NCI-H1694 treated with DMSO at 0.1 percent for 48 hours (cell line): Measurements from ENCODE around the gene TPCN1.

Experiments used
- DNase-seq: peaks from one replicate; lab custom pipeline; 2025; lab: John Stamatoyannopoulos, UW

Gene TPCN1

GRCh38 chr12:113287146-113287898 is 66.1 kb downstream of the TPCN1 start:
- no peak for DNase-seq

- no peak for DNase-seq
Observed at GRCh38 chr12:113287899-113288282, 66.6 kb downstream of the TPCN1 start.

DNA sequence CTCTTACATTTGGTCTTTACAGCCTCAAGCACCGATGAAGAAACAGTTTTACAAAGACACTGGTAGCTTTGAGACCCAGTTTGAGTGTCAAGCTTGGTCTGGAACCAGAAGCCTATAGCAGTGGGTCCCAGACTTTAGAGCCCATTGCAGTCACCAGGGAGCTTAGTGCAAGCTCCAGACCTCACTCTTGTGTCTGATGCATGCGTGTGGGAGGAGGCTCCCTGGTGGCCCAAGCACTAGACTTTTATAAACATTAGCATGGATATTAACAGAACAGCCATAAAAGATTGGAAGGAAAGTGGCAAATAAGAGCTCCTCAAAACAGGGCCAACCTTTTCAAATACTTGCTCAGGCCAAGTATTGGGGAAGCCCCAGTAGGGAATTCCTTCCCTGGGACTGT is 68.1 kb downstream of the TPCN1 start:
- no peak for DNase-seq

GRCh38 chr12:113290506-113290905 is 69.2 kb downstream of the TPCN1 start:
- DNase-seq, result no peak

DNA sequence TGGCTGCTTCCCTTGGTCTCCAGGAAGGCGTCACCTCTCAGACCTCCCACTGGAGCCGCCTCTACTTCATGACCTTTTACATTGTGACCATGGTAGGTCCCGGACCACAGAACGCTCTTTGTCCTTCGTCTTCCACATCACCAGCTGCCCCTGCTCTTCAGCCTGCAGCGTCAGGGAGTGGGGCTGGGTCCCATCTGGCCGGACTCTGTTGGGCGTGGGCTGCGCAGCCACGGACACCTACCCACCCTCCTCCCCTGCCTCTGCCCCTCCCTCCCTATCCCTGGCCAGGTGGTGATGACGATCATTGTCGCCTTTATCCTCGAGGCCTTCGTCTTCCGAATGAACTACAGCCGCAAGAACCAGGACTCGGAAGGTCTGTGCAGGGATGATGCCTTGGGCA is 70.3 kb downstream of the TPCN1 start:
- no peak for DNase-seq

DNA sequence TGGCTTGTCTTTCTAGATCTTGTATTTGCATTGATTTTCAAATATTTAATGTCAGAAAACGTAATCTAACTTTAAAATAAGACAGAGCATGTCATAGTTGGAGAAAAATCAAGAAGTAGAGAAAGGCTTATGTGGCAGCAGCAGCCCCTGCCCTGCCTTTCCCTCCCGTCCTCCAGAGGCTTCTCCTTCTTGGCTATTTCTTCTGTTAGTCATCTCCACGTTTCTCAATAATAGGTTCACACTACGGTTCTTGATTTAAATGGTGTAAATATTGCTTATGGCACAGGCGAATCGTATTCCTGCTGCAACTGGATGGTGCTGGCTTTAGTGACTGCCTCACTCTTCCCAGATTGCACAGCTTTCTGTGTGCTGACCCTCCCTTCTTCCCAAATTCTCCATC is 70.8 kb downstream of the TPCN1 start:
- no peak for DNase-seq

- no peak for DNase-seq
Observed at GRCh38 chr12:113292547-113292946, 71.3 kb downstream of the TPCN1 start.

GRCh38 chr12:113293100-113293499 is 71.8 kb downstream of the TPCN1 start:
- DNase-seq, result no peak

- no peak for DNase-seq
Observed at GRCh38 chr12:113295886-113296556, 74.8 kb downstream of the TPCN1 start.

DNA sequence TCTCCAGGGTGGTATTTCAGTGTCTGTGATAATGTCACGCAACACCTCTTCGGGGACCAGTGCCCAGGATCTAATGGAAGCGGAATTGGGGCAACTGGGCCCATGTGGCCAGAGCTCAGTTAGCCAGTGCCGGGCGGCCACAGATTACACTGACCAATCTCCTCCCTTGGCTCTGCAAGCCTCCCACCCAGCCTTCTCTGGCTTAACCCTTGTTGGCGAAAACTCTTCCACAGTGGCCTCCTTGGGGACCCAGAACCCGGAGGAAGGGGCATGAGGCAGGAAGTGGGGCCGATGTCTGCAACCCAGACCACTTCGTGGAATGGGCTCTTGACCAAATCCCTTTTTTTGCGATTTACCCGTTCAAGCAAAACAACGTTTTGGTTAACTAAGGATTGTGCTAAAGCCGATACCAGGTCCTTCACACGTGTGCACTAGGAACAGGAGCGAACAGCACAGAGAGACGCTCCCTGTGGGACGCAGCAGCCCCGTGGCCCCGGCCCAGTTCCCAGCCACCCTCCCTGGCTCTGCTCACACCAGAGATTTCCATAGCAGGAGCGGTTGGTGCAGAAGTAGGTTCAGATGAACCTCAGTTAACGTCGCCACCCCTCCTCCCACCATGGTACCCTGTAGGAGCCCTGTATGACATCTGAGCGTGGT is 75.4 kb downstream of the TPCN1 start:
- no peak for DNase-seq

GRCh38 chr12:113297214-113297587 is 75.9 kb downstream of the TPCN1 start:
- DNase-seq, result no peak

GRCh38 chr12:113297621-113298471 is 76.6 kb downstream of the TPCN1 start:
- no peak for DNase-seq

DNA sequence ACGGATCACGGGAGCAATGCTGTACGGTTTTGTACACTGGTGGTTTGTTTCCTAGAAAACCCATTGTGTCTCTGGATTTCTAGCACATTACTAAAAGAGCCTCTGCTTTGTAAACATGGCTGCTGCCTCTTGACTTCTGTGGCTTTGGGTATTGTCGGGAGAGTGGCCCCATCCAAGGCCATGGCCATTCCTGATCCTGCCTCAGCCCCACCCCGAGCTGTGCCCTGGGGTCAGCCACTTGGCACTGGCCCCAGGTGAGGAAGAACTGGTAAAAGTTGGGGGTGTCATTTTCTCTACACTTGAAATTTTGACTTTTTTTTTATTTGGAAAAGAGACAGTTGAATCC is 77.2 kb downstream of the TPCN1 start:
- peak; percentile 28 for DNase-seq

DNA sequence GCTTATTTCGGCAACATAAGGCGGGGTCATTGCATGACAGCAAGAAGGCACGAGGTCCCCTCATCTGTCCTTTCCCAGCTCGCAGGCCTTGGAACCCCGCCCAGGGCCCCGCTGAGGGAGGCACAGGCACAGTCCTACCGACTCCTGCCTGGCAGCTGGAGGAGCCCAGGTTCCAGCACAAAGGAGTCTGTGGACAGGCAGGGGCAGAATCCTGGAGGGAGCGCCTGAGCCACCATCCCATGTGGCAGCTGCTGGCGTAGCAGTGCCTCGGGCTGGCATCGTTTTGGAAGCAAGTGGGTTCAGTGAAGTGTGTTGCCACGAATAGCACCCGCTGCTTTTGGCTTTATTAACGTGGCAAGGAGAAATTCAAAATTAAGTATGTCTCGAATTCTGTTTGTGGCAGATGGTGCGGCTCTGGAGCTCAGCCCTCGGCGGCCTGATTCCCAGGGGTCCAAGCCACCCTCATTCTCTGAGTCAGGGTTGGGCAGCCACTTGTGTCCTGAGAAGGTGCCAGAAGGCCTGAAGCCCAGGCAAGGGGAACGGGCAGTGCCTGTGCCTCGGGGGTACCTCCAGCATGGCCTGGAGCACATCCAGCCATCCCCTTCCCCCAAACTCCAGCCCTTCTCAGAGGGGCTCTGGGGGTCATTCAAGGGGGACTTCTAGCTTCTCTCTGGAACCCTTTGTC is 77.7 kb downstream of the TPCN1 start:
- DNase-seq, result peak; percentile 85

DNA sequence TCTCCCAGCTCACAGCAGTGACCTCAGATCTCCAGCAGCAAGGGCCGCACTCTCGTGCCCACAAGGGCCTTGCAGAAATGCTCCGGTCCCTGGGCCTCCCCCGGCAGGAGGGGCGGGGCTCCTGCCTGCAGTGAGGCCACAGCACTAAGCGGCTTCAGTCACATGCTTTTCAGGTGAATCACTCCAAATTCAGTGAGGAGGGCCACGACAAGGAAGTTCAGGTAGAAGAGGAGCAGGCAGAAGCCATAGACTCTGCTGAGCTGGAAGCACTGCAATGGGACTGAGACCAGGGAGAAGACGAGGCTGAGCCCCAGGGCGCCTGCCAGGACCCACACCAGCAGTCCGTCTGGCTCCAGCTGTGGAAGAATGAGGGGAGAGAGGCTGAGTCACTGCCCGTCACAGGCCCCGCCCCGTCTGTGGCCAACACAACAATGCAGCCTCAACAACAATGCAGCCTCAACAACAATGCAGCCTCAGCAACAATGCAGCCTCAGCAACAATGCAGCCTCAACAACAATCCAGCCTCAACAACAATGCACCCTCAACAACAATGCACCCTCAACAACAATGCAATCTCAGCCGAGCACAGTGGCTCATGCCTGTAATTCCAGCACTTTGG is 78.5 kb downstream of the TPCN1 start:
- DNase-seq, result no peak

DNA sequence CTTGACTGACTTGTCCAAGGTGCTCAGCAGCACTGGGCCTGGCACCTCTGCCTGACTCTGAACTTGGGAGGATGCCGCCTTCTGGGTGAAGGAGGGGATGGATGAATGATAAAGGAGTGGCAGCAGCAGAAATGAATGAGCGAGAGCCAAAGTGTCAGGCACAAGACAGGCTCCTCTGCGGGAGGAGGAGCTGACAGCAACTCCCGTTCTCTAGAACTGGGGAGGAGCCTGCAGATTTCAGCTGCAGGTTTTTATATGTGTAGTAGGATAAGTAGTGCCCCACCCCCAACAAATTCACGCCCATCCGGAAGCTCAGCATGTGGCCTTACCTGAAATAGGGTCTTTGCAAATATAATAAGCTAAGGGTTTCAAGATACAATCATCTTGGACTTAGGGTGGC is 80.5 kb downstream of the TPCN1 start:
- DNase-seq, result no peak

DNA sequence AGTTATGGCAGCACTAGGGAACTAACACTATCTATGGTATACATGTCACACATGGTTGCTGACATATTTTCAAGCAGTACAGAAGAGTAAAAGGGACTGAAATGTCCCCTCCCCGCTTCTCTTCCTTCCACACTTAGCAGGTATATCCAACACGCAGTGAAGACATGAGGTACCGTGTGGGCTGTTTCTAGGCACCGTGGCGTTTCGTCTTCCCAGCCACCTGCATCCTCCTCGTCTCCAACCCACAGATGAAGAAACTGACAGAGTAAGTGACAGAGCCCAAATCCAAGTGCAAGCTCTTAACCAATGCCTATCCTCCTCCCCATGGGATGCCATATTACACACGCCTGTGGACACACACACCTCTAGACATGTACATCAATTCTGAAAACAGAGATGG is 81.2 kb downstream of the TPCN1 start:
- DNase-seq, result no peak

GRCh38 chr12:113302886-113303640 is 81.8 kb downstream of the TPCN1 start:
- no peak for DNase-seq

DNA sequence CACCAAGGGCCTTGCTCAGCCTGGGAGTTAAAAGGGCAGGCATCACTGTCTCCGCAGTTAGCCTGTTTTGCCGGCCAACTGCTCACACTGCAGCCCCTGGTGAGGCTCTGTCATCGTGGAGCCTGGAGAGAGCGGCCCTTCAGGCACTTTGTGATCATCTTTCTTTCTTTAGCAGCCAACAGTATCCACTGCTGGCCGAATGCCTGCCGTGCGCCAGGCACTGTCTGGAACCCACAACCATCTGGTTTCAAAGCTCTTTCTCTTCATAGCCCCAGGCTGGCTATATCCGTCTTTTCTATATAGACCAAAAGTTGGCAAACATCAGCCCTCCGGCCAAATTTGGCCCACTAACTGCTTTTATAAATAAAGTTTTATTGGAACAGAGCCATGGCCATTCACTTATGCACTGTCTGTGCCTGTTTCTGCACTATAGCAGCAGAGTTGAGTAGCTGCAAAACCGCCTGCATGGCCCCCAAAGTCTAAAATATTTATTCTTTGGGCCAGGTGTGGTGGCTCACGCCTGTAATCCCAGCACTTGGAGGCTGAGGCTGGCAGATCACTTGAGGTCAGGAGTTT is 84.1 kb downstream of the TPCN1 start:
- peak; percentile 42 for DNase-seq

DNA sequence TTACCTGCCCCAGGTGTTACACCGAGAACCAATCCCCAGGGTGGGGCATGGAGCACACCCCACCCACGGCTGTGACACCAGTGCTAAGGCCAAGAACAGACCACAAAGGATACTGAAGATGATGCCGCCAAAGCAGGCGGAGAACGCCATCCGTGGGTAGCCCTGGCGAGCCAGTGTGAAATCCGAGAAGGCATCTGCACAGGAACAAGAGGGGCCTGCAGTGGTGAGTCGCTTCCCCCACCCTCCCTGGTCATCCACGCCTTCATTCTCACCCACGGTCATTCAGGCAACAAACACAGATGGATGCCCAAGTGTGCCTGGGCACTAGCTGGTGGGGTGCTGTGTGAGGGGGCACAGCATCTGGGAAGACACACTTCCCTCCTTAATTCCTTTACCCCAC is 85.1 kb downstream of the TPCN1 start:
- DNase-seq, result no peak
